Stimulated activated CD8-positive, alpha-beta memory T cell treated with anti-CD3 and anti-CD28 coated beads, Interleukin-4, amount 100 ng/mL, for 24 hours (primary cell): ENCODE results near the gene TAS1R3.
"Not testable (repeated sequence)": the region's sequence is repeated elsewhere in the genome, so short reads cannot be mapped to it uniquely, and the experiment has no call there.

Experiments
- DNase-seq: peaks from one replicate; pipeline ENCODE4 v3.0.0-alpha.2; 2020; ENCODE audit warnings: low read depth

TAS1R3 gene

DNA sequence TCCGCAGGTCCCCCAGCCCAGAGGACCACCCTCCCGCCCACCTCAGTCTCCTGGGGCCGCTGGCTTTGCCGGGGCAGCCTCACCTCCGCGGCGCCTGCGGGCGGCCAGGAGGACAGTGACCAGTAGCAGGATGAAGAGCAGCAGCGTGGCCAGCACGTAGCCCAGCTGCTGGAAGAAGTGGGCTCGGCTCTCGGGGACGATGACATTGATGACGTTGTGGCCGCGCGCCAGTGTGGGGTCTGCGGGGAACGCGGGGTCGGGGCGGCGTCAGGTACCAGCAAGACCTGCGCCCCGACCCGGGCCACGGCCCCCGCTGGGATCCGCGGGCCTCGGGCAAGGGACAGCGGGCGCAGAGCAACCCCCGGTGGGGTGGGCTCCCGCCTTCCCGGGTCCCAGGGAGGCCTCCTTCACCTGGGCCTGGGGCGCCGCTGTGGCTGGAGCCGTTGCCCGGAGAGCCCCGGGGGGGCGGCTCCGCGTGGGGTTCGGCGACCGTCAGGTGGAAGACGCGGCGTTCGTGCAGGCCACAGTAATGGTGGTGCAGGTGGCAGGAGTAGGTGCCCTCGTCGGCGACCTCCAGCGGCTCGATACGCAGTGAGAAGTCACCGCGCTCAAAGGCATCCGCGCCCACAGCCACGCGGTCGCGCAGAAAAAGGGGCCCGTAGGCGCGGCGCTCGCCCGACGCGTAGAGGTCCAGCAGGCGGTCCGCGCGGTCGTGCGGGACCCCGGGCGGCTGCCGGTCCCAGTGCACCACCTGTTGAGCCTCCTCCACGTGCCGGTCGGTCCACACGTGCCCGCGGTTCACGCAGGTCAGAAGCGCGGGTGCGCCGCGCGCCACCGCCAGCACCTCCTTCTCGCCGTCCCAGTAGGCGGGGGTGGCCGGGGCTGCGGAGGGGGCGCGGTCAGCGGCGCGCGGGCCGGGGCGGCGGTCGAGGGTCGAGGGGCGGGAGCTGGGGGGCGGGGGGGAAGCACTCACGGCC is 23.5 kb downstream of the TAS1R3 start:
- no peak for DNase-seq

DNA sequence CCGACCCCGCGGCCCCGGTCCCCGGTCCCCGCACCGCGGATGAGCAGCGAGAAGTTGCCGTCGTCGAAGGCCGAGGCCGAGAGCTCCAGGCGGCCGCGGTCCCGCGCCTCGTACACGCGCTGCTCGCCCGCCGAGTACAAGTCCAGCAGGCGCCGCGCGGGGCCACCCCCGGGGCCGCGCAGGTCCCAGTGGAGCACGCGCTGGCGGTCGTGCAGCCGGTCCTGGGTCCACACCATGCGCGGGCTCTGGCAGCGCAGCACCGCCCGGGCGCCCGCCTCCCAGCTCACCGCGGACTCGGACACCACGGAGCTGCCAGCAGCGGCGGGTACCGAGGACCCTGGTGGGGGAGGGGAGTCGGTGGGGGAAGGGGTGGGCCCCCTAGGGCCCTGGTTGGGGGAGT is 24.3 kb downstream of the TAS1R3 start:
- DNase-seq: no peak

DNA sequence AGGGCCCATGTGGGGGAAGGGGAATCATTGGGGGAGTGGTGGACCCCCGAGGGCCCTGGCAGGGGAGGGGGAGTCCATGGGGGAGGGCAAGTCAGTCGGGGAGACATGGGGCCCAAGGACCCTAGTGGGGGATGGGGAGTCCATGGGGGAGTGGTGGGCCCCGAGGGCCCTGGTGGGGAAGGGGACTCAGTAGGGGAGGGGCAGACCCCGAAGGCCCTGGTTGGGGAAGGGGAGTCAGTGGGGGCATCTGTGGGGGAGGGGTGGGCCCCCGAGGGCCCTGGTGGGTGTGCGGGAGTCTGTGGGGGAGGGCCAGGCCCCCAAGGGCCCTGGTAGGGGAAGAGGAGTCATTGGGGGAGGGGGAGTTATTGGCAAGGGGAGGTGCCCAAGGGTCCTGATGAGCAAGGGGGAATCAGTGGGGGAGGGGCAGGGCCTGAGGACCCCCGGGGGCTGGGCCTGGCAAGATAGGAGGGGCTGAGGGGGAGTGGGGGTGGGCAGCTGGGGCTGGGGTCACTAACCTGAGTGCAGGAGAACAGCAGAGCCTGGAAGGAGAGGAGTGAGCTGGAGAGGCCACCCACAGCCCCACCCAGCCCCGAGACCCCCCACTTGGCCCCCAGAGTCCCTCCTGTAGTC is 25.2 kb downstream of the TAS1R3 start:
- no peak for DNase-seq

DNA sequence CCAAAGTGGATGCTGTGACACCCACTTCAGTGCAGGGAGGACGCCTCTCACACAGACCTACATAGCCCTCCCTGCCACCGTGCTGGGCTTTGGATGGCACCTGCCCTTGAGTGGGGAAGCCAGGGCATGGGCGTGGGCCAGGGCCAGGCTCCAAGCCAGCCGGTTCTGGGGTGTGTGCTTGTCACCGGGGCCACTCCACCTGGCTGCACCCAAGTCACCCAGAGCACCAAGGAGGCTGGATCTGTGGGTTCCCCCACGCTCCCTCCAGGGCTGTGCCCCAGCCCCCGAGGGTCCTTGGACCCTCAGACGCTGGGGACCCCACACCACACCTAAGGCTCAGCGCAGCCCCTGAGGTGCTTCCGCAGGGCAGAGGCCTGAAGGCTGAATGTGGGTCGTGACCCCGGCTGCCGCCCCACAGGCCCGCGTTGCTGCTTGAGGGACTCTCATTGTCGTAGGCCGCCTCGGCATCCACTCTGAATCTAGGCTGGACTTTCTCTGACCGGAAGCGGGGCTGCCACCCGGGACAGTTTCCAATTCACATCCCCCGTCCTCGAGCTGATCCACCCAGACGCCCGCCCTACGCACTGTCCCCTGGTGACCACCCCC is 25.8 kb downstream of the TAS1R3 start:
- no peak for DNase-seq

DNA sequence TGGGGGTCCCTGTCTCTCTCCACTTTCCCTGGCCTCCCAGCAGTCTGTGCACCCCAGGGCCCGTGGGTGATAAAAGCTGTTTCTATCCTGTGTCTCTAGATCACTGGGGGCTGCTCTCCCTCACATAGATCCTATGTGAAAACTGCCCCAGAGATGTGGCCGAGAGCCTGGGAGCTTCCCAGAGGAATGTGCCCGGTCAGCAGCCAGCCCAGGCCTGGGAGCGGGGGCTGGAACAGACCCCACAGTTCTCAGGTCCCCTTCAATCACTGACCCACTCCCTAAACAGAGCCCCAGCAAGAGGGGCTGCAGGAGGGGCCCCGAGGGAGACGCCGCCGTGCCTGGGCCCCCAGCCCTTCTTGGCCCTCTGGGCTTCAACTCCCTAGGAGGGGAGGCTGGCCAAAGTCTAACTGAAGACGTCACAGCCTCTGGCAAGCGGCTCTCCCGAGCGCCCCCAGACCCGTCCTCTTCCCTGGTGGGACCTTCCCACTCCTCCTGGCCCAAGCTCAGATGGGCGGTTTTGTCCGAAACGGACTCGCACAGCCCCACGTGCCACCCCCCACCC is 26.9 kb downstream of the TAS1R3 start:
- no peak for DNase-seq

DNA sequence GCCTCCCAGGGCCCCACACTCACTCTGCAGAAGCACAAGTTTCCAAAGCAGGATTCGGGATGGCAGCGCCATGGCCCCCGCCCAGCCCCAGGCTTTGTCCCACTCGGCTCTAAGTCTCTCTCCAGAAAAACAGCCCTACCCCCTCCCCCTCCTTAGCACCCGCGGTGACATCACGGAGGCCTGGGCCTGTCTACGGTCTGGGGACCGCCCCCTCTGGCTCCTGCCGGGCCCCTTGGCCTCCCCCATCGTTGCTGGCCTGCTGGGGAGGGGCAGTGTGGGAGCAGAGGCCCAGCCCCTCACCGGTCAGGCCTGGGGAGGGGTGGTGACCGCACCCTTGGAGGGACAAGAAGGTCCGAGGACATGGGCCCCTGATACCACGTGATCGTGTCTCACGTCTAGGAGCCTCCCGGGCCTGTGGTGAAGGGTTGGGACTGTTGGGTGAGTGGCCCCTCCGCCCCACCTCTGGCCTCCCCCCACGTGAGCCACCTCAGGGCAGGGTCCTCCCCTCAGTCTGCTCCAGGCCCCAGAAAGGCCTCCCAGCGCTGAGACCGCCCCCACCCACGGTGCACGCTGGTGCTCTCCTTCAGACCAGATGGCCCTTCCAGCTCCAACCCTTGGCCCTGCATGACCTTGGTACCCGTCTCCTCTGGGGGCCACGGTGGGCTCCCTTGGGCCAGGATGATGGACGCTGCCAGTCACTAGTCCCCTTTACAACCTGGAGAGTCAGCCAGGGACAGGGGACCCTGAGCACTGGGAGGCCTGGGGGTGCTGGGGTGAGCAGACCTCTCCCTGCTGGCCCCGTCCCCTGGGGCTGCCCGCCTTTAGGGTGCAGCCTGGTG is 27.6 kb downstream of the TAS1R3 start, which contains the start of gene MXRA8:
Gene MXRA8, minus strand, starts transcription at position 123 of the 839 bp plus-strand sequence. Its CDS starts 51 bp downstream, at position 72.
- no peak for DNase-seq

DNA sequence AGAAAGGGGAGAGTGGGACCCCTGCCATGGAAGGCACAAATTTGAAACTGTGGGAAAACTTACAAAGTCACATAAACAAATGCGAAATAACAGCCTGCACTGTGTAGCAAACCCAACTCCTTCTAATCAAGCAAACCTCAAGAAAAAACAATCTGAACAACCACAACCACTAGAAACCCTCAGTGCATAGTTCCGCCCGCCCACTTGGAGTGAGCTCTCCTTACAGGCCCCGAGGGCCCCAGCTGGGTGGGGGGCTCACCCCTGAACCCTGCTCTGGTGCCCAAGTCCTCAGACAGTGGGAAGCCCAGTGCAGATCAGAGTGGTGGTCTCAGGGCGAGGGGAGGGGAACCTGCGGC is 28.2 kb downstream of the TAS1R3 start:
- no peak for DNase-seq

DNA sequence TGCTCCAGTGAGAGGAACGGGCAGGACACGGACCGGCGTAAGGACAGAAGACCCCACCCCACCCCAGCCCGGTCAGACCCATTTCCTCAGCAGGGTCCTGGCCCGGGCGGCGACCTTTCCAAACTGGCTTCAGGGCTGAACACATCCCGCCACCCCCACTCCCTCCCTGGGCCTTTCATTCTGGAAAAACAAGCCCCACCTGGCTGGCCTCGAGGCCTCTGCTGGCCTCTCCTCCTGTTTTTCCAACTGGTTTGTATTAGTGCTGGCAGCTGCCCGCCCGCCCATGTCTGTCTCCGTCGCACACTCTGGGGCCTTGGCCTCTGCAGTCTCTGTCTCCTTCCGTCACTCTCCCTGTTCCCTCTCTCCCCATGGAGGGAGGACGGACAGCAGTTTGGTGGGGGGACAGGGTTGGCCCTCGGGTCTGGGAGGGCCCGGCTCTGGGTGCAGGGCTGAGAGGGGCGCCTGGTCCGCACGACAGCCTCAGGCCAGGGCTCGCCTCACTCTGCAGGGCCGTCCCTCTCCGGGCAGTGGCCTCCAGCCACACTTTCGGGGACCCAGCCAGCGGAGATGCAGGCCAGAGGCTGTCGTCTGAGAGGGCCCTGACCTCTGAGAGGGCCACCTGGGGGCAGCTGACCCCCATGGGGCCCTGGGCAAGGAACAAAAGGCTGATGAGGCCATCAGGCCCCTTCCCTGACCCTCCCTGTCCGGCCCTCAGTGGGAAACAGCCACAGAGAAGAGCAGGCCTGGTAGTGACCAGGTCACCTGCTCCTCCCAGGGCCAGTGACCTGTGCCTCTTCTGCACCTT is 28.8 kb downstream of the TAS1R3 start:
- DNase-seq: no peak

DNA sequence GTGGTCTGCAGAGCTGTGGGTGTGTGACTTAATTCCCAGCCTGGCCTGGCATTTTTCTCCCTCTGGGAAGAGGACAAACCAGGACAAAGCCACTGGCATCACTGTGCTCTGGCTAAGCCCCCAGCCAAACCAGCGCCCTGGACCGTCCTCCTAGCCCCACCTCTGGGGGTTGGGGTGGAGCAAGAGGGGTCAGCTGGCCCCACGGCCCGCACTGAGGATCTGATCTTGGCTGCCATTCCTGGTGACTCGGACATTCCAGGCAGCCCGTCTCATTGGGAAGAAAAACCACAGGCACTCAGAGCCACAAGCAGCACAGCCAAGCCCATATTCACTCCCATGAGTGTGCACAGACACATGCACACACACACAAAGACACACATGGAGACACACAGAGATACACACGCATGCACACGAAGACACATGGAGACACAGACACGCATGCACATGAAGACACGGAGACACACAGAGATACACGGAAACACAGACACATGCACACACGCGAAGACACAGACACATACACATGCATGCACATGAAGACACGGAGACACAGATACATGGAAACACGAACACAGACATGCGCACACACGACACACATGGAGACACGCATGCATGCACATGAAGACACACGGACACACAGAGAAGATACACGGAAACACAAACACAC is 29.6 kb downstream of the TAS1R3 start:
- DNase-seq: no peak

DNA sequence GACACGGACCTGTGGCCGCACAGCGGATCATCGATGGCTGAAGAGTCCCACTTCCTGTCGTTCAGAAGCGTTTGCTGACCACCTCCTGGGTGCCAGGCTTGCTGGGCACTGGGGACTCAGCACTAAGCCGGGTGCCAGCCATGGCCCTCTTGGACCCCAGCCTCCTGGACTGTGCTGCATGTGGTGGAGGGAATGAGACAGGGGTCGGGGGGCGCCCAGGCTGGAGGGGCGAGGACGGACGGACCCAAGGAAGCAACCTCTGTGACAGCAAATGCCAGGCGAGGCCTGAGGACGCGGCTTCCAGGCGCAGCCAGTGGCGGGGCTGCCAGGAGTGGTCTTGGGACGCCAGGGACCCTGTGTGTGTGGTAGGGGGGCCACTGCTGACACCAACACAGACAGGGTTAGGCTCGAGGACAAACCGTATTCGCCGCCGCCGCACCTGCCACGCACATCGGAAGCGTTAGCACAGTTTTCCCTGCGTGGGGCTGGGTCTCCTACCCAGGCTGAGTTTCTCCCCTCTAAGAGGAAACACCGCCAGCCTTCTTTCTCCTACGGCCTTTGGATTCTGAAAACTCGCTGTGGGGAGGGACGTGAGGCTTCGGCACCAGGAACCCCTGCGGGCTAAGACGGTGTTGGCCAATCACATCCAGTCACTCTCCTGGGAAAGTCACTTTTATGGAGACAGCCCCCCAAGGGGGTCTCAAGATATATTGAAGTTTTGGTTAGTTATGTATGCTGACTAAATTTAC is 30.3 kb downstream of the TAS1R3 start:
- no peak for DNase-seq

DNA sequence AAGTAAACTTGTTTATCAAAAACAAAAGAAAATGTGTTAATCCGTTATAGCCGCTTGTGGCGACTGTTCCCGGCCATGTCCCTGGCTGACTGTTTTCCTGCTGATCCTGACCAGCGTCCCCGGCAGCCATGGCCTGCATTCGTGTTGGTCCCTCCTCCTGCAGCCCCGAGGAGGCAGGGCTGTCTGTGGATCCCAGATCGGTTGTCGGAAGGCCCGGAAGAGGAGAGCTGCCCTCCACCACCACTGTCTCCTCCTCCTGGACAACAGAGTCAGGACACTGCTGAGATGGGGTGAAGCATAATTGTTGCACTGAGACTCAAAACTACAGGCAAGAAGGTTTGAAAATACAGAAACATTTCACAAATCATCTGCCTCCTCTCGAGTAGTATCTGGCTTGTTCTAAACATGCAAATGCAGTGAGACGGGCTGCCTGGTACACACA is 30.9 kb downstream of the TAS1R3 start:
- DNase-seq: no peak

DNA sequence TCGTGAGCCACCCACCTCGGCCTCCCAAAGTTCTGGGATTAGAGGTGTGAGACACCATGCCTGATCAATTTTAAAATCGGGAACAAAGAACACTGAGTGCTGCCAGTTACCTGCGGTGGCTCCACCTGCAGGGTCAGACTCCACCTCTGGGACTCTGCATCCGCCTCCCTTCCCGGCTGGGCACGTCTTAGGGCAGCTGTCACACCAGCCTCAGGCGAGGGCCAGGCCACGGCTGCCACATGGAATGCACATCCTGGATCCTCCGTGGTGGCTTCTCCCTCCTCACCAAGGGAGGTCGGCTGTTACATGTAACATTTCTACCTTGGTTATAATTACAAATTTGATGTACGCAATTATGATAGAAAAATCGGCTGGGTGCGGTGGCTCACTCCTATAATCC is 33.2 kb downstream of the TAS1R3 start:
- DNase-seq: no peak

DNA sequence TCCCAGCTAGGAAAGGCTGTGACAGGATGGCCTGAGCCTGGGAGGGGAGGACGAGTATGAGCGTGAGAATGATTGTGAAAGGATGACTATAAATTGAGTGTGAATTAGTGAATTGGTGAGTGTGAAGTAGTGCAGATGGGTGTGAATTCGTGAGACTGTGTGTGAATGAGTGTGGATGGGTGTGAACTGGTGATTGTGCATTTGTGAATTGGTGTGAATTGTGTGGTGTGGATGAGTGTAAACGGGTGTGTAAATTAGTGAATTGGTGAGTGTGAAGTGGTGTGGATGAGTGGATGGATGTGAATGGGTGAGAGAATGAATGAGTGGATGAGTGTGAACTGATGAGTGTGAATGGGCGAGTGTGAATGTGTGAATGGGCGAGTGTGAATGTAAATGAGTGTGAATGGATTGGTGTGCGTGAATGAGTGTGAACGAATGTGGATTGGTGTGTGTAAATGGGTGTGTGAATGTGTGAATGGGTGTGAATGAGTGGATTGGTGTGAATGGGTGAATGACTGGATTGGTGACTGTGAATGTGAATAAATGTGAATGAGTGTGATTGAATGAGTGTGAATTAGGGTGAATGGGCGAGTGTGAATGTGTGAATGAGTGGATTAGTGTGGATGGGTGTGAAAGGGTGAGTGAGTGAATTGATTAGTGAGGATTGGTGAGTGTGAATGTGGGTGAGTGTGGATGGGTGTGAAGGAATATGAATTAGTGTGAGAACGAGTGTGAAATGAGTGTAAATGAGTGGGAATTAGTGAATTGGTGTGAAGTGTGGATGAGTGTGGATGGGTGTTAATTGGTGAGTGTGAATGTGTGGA is 35.0 kb downstream of the TAS1R3 start:
- no peak for DNase-seq

DNA sequence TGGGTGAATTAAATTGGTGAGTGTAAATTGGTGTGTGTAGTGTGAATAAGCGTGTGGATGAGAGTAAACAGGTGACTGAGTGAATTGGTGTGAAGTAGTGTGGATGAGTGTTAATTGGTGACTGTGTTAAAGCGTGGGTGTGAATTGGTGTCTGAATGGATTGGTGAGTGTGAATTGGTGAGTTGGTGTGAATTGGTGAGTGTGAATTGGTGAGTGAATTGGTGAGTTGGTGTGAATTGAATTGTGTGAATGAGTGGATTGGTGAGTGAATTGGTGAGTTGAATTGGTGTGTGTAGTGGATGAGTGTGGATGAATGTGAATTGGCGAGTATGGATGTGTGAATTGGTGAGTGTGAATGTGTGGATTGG is 35.6 kb downstream of the TAS1R3 start:
- DNase-seq: no peak

DNA sequence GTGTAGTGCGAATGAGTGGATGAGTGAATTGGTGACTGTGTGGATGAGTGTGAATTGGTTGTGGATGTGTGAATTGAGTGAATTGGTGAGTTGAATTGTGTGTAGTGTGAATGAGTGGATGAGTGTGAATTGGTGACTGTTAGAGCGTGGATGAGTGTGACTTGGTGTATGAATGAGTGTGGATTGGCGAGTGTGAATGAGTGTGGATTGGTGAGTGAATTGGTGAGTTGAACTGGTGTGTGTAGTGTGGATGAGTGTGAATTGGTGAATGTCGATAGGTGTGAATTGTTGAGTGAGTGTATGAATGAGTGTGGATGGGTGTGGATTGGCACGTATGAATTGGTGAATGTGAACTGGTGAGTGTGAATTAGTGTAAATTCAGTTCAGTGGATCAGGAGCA is 36.2 kb downstream of the TAS1R3 start:
- no peak for DNase-seq

DNA sequence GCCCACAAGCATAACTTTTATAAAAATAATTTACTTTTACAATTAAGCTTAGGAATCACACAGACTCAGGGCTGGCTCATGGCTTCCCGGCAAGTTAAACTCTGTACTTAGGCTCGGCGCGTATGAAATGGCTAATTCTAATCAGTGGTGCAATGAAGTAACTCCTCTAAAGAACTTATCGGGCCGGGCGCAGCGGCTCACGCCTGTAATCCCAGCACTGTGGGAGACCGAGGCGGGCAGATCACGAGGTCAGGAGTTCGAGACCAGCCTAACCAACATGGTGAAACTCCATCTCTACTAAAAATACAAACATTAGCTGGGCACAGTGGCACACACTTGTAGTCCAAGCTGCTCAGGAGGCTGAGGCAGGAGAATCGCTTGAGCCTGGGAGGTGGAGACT is 39.0 kb downstream of the TAS1R3 start:
- not testable (repeated sequence) for DNase-seq

DNA sequence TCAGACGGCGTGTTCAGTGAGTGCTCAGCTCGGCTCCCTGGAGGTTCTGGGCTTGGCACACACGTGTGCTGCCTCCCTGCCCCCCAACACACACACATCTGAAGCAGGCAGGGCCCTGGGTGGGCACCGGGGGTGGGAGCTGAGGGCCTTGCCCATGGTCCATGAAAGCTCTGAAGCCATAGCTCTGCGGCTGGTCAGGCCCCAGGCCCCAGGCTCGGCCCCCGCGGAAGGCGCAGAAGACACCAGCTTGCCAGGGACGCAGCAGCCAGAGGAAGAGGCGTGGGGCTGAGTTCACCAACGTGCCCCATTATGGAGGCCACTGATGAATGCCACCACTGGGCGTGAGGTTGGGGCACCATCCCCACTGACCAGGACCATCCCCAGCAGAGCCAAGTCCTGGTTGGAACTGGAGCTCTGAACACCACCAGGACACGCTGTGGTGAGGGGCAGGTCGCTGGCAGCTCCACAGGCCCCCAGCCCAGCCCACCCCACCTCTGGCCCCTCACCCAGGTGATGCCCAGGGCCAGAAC is 39.8 kb downstream of the TAS1R3 start:
- DNase-seq: no peak

DNA sequence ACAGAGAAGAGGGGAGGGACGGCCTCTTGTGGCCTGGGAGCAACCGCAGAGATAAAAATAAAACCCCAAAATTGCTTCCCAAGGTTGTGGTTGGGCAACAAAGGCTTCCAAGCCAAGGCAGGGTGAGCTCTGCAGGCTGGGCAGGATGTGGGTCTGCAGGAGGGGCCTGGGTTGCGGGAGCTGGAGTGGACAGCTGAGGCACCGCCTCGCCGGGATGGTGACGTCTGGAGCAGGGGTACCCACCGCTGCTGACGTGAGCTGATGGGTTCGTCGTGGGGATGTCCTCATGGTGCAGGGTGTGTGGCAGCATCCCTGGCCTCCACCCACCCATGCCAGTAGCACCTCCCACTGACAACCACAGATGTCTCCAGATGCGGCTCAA is 40.3 kb downstream of the TAS1R3 start:
- DNase-seq: no peak
